Measurements from ENCODE around the gene CCDC178.

The CCDC178 gene

DNA sequence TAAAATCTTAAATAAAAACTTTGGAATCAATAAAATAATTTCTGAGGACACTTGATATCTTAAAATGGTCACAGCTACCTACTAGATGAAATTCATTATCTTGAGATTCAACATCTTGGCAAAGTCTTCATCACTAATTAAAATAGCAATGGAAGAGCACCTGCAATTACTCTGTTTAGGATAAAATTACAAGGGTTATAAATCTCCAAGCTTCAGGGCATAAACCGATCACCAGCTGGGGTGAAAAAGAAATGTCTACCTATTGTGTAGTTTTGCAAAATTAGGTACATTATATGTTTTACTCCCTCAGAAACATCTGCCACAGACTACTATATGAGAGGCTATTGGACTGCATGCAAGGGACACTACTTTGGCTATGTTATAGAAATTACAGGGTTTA, 327.1 kb downstream of the CCDC178 start:
- no peak for DNase-seq (ENCODE audit: extremely low read depth, low read depth)
- TF ChIP-seq, protein P1, sequence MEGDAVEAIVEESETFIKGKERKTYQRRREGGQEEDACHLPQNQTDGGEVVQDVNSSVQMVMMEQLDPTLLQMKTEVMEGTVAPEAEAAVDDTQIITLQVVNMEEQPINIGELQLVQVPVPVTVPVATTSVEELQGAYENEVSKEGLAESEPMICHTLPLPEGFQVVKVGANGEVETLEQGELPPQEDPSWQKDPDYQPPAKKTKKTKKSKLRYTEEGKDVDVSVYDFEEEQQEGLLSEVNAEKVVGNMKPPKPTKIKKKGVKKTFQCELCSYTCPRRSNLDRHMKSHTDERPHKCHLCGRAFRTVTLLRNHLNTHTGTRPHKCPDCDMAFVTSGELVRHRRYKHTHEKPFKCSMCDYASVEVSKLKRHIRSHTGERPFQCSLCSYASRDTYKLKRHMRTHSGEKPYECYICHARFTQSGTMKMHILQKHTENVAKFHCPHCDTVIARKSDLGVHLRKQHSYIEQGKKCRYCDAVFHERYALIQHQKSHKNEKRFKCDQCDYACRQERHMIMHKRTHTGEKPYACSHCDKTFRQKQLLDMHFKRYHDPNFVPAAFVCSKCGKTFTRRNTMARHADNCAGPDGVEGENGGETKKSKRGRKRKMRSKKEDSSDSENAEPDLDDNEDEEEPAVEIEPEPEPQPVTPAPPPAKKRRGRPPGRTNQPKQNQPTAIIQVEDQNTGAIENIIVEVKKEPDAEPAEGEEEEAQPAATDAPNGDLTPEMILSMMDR (IDR thresholded peaks at IDR 0.05; ENCODE audit: low read depth, low read length): no peak

DNA sequence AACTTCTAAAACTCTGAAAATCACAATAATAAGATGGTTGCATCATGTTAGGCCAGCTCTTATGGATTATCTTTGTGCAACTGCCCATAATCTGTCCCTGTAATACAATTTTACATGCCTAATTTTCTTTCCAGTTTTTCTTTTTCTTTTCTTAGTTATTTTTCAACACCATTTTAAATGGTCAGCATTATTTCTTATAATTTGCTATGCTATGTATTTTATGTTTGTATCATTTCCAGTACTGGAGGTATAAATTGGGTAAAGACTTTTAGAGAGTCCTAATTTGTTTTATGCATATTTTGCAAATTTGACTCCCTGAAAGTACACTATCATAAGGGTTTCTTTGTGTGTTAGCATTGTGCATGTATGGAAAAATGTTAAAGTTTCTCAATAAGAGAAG, 333.0 kb downstream of the CCDC178 start:
- no peak for DNase-seq (ENCODE audit: extremely low read depth, low read depth)
- TF ChIP-seq, protein P1 (IDR thresholded peaks at IDR 0.05; ENCODE audit: low read depth, low read length): no peak

DNA sequence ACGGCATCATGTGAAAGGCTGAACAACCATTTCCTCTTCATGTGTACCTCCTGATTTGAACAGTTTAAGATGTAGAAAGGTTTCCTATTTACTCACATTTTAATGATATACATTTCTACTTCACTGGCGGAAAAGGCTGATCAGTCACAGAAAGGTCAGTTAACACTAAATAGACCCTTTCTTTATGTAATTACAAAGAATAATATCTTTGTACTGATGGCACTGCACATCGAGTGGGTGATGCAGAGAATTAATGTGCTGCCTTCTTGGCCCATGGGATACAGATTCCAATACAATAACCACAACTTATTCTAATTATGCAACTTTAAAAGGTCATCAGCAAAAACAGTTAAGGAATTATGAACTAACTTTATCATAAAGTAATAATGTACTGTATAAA, 339.2 kb downstream of the CCDC178 start:
- TF ChIP-seq, protein P1 (IDR thresholded peaks at IDR 0.05; ENCODE audit: low read depth, low read length): no peak
- DNase-seq (ENCODE audit: extremely low read depth, low read depth): no peak

DNA sequence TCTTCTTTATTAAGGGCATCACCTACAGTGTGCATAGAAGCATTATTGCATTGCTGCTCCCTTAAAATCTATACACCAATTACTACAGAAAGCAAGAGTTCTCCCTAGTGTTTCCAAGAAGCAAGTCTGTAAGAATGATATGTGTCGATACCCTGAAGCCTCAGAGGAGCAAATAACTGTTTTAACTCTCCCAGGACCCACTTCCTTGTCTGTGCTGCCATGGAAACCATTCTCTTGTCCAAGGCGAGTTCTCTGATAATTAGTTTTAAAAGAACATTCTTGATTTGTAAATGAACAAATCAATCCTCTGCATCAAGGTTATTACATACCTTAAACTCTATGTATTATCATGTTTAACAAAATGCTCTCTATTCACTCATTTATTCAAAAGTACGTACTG, 340.9 kb downstream of the CCDC178 start:
- TF ChIP-seq, protein P1 (IDR thresholded peaks at IDR 0.05; ENCODE audit: low read depth, low read length): no peak
- DNase-seq (ENCODE audit: extremely low read depth, low read depth): no peak

DNA sequence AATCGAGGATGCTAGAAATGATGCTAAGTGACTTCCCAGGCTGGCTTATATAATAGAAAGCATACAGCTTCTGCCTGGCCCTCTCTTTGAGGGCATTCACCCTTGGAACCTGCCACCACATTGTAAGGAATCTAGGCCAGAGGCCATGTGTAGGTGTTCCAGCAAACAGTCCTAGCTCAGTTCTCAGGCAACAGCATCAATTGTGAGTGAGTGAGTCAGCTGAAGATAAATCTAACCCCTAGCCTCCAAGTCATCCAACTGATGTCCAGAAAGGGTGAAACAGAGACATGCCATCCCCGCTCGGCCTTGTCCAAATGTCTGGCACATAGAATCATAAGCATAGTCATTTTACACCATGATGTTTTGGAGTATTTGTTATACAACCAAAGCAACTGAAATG, 343.4 kb downstream of the CCDC178 start:
- no peak for DNase-seq (ENCODE audit: extremely low read depth, low read depth)
- TF ChIP-seq, protein P1 (IDR thresholded peaks at IDR 0.05; ENCODE audit: low read depth, low read length): no peak

DNA sequence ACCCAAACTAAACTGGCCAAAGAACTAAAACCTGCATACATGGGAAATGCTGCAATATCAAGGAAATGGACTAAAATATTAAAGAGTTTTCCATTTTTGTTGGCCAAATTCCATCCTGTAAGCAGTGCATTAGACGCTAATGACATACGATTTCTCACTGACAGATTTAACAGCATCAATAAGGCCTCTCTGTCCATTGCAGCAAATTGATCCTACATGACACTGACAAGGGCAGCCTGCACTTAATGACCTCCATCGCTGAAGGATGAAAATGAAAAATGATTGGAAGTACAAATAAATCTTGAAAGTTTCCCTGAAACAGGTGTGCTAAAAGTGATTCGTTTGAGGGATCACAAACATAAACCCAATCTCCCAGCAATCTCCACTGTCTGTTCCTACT, 350.1 kb downstream of the CCDC178 start:
- no peak for DNase-seq (ENCODE audit: extremely low read depth, low read depth)

DNA sequence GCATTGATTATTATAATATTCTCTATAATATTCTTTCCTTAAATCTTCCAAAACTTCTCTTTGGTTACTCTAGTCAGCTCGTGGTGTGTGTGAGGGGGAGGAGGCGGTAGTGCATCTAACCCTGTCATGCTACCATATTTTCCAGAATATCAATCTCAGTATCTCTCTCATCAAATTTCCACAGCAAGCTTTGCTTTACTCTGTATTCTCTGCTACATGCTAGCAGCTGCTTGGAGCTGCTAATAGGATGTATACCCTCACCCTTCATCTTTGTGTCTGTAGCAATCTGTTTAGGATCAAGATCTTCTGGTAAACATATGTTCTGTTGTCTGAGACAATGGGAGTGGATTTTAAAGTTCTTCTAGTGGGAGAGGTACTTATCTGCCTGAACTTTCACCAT, 363.9 kb downstream of the CCDC178 start:
- DNase-seq (ENCODE audit: extremely low read depth, low read depth): no peak
- TF ChIP-seq, protein P1 (IDR thresholded peaks at IDR 0.05; ENCODE audit: low read depth, low read length): no peak

More for the DNA sequence above, 350.1 kb downstream of the CCDC178 start:
- TF ChIP-seq, protein P1 (IDR thresholded peaks at IDR 0.05; ENCODE audit: low read depth, low read length): no peak
